IMR-90 (cell line): ENCODE measurements around the gene OPTN. TPM values are rescaled to one million over a fixed set of nuclear protein-coding genes. Genes with fewer than 3 reads are reported as not detected.

ENCODE experiments used
- ELK1 ChIP-seq: fragments of 150-350 bp; IDR thresholded peaks from 2 replicates; pipeline ENCODE4 v1.6.1; 2016; ENCODE audit warnings: low read depth, mild to moderate bottlenecking, low read length, moderate library complexity, borderline replicate concordance
- MAFK ChIP-seq: IDR thresholded peaks from 2 replicates; pipeline ENCODE4 v1.6.1; 2012; ENCODE audit warnings: low read depth, low read length, improper control_type of control experiment
- NFE2L2 ChIP-seq: fragments of 150-350 bp; IDR thresholded peaks from 2 replicates; pipeline ENCODE4 v1.6.1; 2016; ENCODE audit warnings: low read depth, mild to moderate bottlenecking, low read length
- RCOR1 ChIP-seq: IDR thresholded peaks from 2 replicates; pipeline ENCODE4 v1.6.1; 2012; ENCODE audit warnings: mild to moderate bottlenecking, low read length, improper control_type of control experiment; ENCODE audit not compliant: insufficient replicate concordance
- USF2 ChIP-seq: fragments of 150-350 bp; IDR thresholded peaks from 2 replicates; pipeline ENCODE4 v1.6.1; 2017; ENCODE audit warnings: mild to moderate bottlenecking, antibody characterized with exemption, low read length, low read depth
- polyA plus RNA-seq, 3 experiments: library from polyadenylated mRNA; depleted of rRNA; stranded (reverse); fragments of >200 nt; gene quantifications; 2 replicates each; pipeline ENCODE4 v1.2.3, GENCODE V29; 2012; ENCODE audit warnings: low replicate concordance in 1 of 3
- total RNA-seq: library from RNA; depleted of rRNA; stranded (reverse); fragments of >200 nt; gene quantifications from 2 replicates; pipeline ENCODE4 v1.2.3, GENCODE V29; 2012

OPTN gene
- total and polyA plus RNA-seq, 2 of the 4 experiments (the other 2 are of a cell fraction): 34.8 to 41.4 TPM

GRCh38 chr10:13117841-13118783 is 18.1 kb downstream of the OPTN start (continued):
- TF ChIP-seq USF2 (no peak), RCOR1 (no peak), MAFK (no peak), ELK1 (no peak), NFE2L2 (no peak)
